DND-41 (cell line): ENCODE data around the gene REV3L.

Source experiments
- ATAC-seq: fragments of 200-7000 bp; cut with Tn5 transposase; 3 replicates; pipeline ENCODE4 v1.9.1; 2021; ENCODE audit warnings: low read depth; ENCODE audit not compliant: insufficient read depth
- DNase-seq: peaks from one replicate; pipeline ENCODE4 v3.0.0-alpha.2; 2020
- H2AFZ ChIP-seq: 2 replicates; pipeline ENCODE4 v1.6.0; 2012; ENCODE audit warnings: low read depth, low read length
- H3K27ac ChIP-seq: 2 replicates; pipeline ENCODE4 v1.5.1; 2012; ENCODE audit warnings: low read length, inconsistent platforms
- H3K27me3 ChIP-seq: fragments of 200-600 bp; sonication (generic); 2 replicates; pipeline ENCODE4 v1.6.0; 2012; ENCODE audit warnings: low read length, mild to moderate bottlenecking, inconsistent platforms; ENCODE audit not compliant: insufficient read depth, poor library complexity
- H3K36me3 ChIP-seq: 2 replicates; pipeline ENCODE4 v1.5.1; 2012; ENCODE audit warnings: low read length, inconsistent platforms; ENCODE audit not compliant: insufficient read depth
- H3K4me1 ChIP-seq: 2 replicates; pipeline ENCODE4 v1.5.1; 2012; ENCODE audit warnings: mild to moderate bottlenecking, low read length; ENCODE audit not compliant: insufficient read depth
- H3K4me2 ChIP-seq: 2 replicates; pipeline ENCODE4 v1.6.0; 2012; ENCODE audit warnings: mild to moderate bottlenecking, moderate library complexity, low read length, inconsistent platforms; ENCODE audit not compliant: insufficient read depth
- H3K4me3 ChIP-seq, 2 experiments: fragments of 200-600 bp in 1 of 2; shearing (Covaris generic) in 1 of 2; 2 replicates each; pipeline ENCODE4 v1.5.1; 2012 to 2016; ENCODE audit warnings: inconsistent platforms in 2 of 2, low read length in 2 of 2, mild to moderate bottlenecking in 2 of 2, low read depth in 1 of 2, moderate library complexity in 1 of 2
- H3K79me2 ChIP-seq: 2 replicates; pipeline ENCODE4 v1.6.0; 2012; ENCODE audit warnings: low read length, inconsistent platforms; ENCODE audit not compliant: insufficient read depth
- H3K9ac ChIP-seq: 2 replicates; pipeline ENCODE4 v1.6.0; 2012; ENCODE audit warnings: low read depth, mild to moderate bottlenecking, inconsistent platforms, low read length, moderate library complexity
- H3K9me3 ChIP-seq: 2 replicates; pipeline ENCODE4 v1.5.1; 2012; ENCODE audit warnings: low read length, moderate library complexity, mild to moderate bottlenecking, inconsistent platforms; ENCODE audit not compliant: insufficient read depth, severe bottlenecking
- H4K20me1 ChIP-seq: 2 replicates; pipeline ENCODE4 v1.6.0; 2012; ENCODE audit warnings: low read length; ENCODE audit not compliant: insufficient read depth
- EZH2 ChIP-seq: IDR thresholded peaks from 3 replicates; pipeline ENCODE4 v1.6.1; 2012; ENCODE audit warnings: borderline replicate concordance, low read depth, mild to moderate bottlenecking, moderate library complexity, low read length, inconsistent platforms; ENCODE audit not compliant: severe bottlenecking
- TF ChIP-seq, protein P1 (sequence below): IDR thresholded peaks from 2 replicates; pipeline ENCODE4 v1.5.1; 2012; ENCODE audit warnings: borderline replicate concordance, low read length, moderate library complexity, mild to moderate bottlenecking; ENCODE audit not compliant: poor library complexity, severe bottlenecking; ENCODE audit errors: extremely low read depth

The REV3L gene

DNA sequence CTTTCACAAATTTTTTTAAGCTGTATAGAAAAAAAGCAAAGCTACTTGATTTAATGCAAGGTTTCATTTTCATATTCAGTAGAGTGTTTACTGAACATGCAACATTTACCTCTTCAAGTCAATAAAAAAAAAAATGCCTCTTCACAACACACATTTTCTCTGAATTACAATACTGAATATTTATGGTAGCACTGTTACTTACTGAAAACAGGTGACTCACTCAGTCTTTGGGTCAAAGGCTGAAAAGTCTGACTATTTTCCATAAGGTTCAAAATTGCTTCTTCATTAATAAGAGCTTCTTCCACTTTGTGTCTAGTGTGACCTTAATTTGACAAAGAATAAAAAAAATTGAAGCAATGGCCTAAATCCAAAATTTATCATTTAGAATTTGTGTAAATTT is 101.9 kb downstream of the REV3L start:
- ATAC-seq (no peak), DNase-seq (no peak)
- Histone ChIP-seq H3K4me2 (no peak overlapping the region), H3K9ac (no peak overlapping the region), H3K79me2 (peaks cover 11% of the 10 kb centered on the region), H3K9me3 (no peaks in the 10 kb centered on the region), H3K4me1 (no peaks in the 10 kb centered on the region), H3K36me3 (peaks cover 88% of the 10 kb centered on the region), H2AFZ (no peak overlapping the region), H3K27ac (no peak overlapping the region), H4K20me1 (peaks cover 4% of the 10 kb centered on the region; the same call in 1 of the 2 replicates), H3K27me3 (no peaks in the 10 kb centered on the region), H3K4me3 (no peak overlapping the region)
- no peak for TF ChIP-seq EZH2
- TF ChIP-seq, protein P1, sequence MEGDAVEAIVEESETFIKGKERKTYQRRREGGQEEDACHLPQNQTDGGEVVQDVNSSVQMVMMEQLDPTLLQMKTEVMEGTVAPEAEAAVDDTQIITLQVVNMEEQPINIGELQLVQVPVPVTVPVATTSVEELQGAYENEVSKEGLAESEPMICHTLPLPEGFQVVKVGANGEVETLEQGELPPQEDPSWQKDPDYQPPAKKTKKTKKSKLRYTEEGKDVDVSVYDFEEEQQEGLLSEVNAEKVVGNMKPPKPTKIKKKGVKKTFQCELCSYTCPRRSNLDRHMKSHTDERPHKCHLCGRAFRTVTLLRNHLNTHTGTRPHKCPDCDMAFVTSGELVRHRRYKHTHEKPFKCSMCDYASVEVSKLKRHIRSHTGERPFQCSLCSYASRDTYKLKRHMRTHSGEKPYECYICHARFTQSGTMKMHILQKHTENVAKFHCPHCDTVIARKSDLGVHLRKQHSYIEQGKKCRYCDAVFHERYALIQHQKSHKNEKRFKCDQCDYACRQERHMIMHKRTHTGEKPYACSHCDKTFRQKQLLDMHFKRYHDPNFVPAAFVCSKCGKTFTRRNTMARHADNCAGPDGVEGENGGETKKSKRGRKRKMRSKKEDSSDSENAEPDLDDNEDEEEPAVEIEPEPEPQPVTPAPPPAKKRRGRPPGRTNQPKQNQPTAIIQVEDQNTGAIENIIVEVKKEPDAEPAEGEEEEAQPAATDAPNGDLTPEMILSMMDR = no peak

DNA sequence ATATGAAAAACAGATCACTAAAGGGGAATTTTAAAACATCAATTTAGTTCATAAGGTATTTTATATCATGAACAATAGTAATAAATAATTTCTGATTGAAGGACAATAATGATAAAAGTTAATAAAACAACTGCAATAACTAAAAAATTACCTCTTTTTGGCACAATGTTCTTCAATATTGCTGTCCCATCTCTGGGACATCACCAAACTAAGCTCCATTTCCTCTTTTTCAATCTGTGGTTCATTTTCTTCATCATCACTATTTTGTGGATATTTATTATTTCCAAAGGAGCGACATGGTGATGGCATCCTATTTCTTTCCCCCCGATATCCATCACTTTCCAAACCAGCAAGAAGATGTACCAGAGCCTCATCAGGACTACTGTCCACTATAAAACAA is 103.2 kb downstream of the REV3L start:
- no peak overlapping the region for H3K27ac ChIP-seq
- H4K20me1 ChIP-seq = peaks cover 4% of the 10 kb centered on the region; the same call in 1 of the 2 replicates
- peaks cover 94% of the 10 kb centered on the region for H3K36me3 ChIP-seq
- H3K27me3 ChIP-seq = no peaks in the 10 kb centered on the region
- H3K4me2 ChIP-seq = no peak overlapping the region
- no peaks in the 10 kb centered on the region for H3K4me1 ChIP-seq
- TF ChIP-seq, protein P1 = no peak
- TF ChIP-seq EZH2 = no peak
- H3K4me3 ChIP-seq = no peak overlapping the region
- H3K79me2 ChIP-seq = peaks cover 11% of the 10 kb centered on the region
- ATAC-seq (no peak), DNase-seq (no peak)
- no peak overlapping the region for H3K9ac ChIP-seq
- H2AFZ ChIP-seq = no peak overlapping the region
- H3K9me3 ChIP-seq = no peaks in the 10 kb centered on the region

DNA sequence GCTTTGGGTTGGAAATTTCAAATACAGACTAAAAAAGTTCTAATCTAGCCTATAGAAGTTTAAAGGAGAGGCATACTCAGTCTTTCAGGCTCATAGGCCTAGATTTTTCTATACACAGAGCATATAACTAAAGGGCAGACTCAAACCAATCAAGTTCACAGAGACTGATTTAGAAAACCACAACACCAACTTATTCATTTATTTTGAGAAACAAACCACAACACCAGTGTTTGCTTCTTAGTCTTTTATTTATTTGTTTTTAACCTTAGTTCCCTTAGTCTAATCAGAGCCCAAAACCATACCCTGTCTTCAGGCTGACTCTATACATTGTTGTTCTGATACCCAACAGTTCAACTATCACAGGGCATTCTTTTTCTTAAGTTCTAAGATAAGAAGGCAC is 103.7 kb downstream of the REV3L start:
- Histone ChIP-seq H3K4me1 (no peaks in the 10 kb centered on the region), H3K79me2 (peaks cover 9% of the 10 kb centered on the region), H3K27me3 (no peaks in the 10 kb centered on the region), H2AFZ (no peak overlapping the region), H3K9me3 (no peaks in the 10 kb centered on the region), H4K20me1 (peaks cover 4% of the 10 kb centered on the region; the same call in 1 of the 2 replicates), H3K4me2 (no peak overlapping the region), H3K27ac (no peak overlapping the region), H3K36me3 (peaks cover 94% of the 10 kb centered on the region), H3K4me3 (no peak overlapping the region), H3K9ac (no peak overlapping the region)
- no peak for DNase-seq
- TF ChIP-seq EZH2 = no peak
- TF ChIP-seq, protein P1 = no peak
- ATAC-seq = no peak

DNA sequence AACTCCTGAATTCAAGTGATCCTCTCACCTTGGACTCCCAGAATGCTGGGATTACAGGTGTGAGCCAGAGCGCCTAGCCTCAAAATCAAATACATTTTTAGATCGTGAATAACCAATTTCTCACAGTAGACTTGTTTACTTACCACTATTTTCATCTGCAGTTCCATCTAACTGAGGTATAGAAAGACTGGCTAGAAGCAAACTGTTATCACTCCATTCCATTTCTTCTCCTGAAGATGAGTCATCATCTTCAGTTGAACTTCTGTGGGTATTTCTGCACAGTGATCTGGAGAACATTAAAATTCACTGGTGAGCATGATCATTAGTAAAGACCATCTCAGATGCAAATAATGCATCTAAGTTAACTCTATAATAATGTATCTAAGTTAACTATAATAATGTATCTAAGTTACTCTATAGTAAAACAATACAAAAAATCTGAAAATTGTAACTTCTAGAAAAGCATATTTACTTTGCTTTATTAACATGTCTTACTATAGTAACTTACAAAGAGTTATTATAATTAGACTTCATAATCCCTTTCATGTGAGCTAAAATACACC is 105.4 kb downstream of the REV3L start:
- no peak for DNase-seq
- H3K36me3 ChIP-seq = peaks cover 95% of the 10 kb centered on the region
- TF ChIP-seq EZH2 = no peak
- TF ChIP-seq, protein P1 = no peak

More for the DNA sequence above, 105.4 kb downstream of the REV3L start:
- no peak overlapping the region for H2AFZ ChIP-seq
- H3K9me3 ChIP-seq = no peaks in the 10 kb centered on the region
- no peak overlapping the region for H3K9ac ChIP-seq
- no peak overlapping the region for H3K27ac ChIP-seq
- H3K4me2 ChIP-seq = no peak overlapping the region
- 0 out of 2 replicates have a peak, but pooled peaks cover under 1% of the 10 kb centered on the region for H3K79me2 ChIP-seq
- peaks cover under 1% of the 10 kb centered on the region; the same call in 1 of the 2 replicates for H4K20me1 ChIP-seq
- ATAC-seq = no peak
- H3K4me3 ChIP-seq = no peak overlapping the region
- H3K27me3 ChIP-seq = no peaks in the 10 kb centered on the region
- no peaks in the 10 kb centered on the region for H3K4me1 ChIP-seq
